Stimulated activated CD8-positive, alpha-beta memory T cell treated with anti-CD3 and anti-CD28 coated beads, Interleukin-12 subunit alpha, Interleukin-12 subunit beta, amount 100 ng/mL, for 1 hour (primary cell): ENCODE results near the gene NINJ2.

ENCODE experiments used
- DNase-seq: peaks from one replicate; pipeline ENCODE4 v3.0.0-alpha.2; 2020; ENCODE audit warnings: low read depth

Gene NINJ2

GRCh38 chr12:613996-614395 is 49.2 kb downstream of the NINJ2 start:
- no peak for DNase-seq

GRCh38 chr12:612886-613285 is 50.4 kb downstream of the NINJ2 start:
- no peak for DNase-seq

- DNase-seq, result no peak
These were observed 51.0 kb downstream of the NINJ2 start for GRCh38 chr12:612293-612692.

- no peak for DNase-seq
These were observed 51.5 kb downstream of the NINJ2 start for GRCh38 chr12:611721-612120.

DNA sequence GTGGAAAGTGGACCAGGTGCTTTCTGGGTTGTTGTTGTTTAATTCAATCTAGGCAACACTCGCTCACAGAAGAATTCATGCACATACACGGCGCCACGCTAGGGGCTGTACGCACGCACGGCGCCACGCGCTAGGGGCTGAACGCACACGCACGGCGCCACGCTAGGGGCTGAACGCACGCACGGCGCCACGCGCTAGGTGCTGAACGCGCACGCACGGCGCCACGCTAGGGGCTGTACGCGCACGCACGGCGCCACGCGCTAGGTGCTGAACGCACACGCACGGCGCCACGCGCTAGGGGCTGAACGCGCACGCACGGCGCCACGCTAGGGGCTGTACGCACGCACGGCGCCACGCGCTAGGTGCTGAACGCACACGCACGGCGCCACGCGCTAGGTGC is 54.3 kb downstream of the NINJ2 start:
- no peak for DNase-seq

DNA sequence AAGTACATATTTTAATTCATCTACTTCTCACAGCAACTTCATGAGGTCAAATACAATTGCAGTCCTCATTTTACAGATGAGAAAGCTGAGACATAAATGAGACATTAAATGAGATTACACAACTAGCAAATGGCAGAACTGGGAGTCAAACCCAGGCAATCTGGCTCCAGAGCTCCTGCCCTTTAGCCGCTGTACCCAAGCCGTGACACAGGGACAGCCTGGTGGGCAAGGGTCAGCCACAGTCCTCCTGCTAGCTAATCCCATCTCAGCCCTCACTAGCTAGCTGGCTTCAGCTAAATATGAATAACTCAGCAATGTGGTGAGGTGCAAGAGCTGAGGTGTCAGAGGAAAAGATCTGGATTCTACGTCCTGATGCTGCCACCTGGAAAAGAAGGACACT is 54.8 kb downstream of the NINJ2 start:
- DNase-seq, result no peak

DNA sequence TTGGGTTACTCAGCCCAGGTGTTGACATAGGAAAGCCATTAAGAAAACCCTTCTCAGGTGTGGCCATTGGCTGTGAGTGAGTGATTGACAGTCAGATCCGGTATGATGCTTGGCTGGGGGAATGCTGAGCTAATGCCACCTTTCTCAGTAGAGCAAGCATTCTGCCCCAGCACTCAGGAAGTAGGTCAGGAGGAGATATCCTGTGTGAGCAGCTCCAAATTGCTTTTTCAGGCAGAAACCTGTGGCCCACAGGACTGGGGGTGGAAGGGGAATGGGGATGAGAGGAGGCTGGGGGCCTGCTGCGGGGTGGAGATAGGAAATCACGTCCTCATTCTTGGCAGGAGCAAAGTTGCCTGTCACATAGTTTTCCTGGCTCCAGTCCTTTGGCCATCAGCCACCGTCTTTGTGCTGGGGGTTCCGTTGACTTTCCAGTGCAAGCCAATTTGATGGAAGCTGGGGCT is 55.7 kb downstream of the NINJ2 start:
- DNase-seq, result no peak

- no peak for DNase-seq
These were observed 58.3 kb downstream of the NINJ2 start for GRCh38 chr12:604956-605355.

- no peak for DNase-seq
These were observed 60.6 kb downstream of the NINJ2 start for GRCh38 chr12:602700-603068.

DNA sequence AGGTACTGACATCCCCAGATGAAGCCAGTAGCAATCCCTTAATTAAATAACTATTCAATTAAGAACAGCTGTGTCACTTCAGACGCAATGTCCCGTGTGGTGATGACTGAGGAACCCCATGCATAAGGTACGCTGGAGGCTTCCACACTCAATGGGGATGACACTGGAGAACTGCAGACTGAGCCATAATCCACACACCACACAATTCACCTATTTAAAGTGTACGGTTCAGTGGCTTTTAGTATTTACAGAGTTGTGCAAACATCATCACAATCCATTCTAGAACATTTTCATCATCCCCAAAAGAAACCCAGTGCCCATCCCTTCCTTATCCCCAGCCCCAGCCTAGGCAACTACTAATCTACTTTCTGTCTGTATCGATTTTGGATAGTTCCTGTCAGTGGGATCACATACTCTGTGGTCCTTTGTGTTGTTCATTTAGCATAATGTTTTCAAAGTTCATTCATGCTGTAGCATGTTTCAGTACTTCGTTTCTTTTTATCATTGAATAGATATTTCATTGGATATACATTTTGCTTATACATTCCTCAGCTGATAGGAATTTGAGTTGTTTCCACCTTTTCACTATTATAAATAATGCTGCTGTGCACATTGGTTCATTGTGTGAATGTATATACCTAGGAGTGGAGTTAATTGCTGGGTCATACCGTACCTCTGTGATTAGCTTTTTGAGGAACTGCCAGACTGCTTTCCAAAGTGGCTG is 61.1 kb downstream of the NINJ2 start:
- no peak for DNase-seq

DNA sequence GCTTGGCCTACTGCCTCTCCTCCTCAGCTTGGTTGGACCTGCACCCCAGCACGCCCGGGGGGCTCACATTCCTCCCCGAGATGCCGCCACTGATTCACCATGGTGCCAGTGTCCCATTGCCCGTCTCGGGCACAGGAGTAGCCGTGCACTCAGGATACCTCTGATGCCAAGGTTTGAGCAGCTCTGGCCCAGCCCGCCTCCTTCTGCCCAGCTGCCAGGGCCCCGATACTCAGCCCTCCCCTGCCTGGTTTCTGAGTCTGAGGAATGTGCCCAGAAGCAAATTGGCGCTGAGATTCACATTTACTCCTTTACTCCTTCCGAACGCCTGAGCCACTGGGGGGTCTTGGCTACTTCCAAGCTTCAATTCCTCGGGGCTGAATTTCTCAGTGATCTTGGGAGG is 63.5 kb downstream of the NINJ2 start:
- no peak for DNase-seq

- no peak for DNase-seq
These were observed 65.2 kb downstream of the NINJ2 start for GRCh38 chr12:597926-598568.

GRCh38 chr12:593396-594270 is 69.6 kb downstream of the NINJ2 start:
- no peak for DNase-seq

- DNase-seq, result no peak
These were observed 71.2 kb downstream of the NINJ2 start for GRCh38 chr12:592024-592505.

- no peak for DNase-seq
These were observed 71.8 kb downstream of the NINJ2 start for GRCh38 chr12:591167-592023.

DNA sequence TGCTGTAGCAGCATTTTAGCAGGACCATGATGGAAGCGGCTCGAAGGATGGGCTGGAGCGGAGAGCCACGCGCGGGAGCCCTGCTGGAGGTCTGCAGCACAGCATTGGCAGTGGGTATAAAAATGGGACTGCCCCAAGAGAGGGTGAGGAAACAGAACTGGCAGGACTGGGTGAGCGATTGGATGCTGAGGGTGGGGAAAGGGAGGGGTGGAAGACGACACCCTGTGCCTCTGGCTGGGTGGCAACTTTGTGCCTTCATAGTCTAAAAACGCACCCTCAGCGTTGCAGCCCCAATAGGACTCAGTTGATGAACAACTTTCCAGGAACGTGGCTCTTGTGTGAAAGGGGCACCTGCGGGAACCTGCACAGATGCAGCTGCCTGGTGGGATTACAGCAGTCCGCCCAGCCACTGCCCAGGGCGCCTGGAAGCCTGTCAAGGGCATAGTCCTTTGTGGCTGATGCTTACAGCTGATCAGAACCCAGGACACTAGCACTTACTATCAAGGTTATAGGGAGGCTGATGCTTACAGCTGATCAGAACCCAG is 73.0 kb downstream of the NINJ2 start:
- no peak for DNase-seq

GRCh38 chr12:588646-589045 is 74.6 kb downstream of the NINJ2 start:
- no peak for DNase-seq

GRCh38 chr12:588024-588322 is 75.3 kb downstream of the NINJ2 start:
- no peak for DNase-seq

- DNase-seq, result no peak
These were observed 75.9 kb downstream of the NINJ2 start for GRCh38 chr12:587132-588023.

DNA sequence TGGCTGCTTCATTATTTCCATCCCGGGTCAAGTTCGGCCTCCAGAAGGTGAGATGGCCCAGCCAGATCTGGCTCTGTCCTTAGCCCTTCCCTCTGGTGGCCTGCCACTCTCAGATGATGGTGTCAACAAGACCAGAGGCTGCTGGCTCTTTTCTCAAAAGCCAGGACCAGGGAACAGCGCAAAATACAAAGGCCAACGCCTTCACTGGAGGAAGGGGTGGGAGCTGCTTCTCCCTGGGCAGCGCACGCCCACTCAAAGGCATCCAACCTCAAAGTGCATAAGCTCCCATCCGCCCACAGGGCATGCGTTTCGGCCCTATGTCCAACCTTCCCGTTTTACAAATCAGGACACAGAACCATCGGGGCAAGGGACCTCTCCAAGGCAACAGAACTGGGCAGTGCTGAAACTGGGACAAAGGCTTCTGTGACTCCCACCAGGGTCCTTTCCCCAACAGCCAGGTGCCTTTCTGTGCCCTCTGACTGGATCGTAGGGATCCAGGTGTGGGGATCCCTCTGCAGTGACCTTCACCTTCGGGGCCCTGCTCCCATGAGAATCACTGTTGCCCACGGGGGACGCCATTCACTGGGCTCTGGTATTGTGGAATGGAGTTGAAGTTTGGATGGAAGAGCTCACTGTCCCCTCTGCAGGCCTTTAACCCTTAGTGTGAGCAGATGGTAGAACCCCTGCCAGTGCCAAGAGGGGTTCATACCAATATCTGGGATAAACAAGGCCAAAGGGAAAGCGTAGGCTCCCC is 76.8 kb downstream of the NINJ2 start:
- DNase-seq, result no peak
